Activated T-cell treated with anti-CD3 and anti-CD28 coated beads for 4 hours (primary cell): Measurements from ENCODE around the gene MAP2K7.
"Not testable (repeated sequence)": the region's sequence is repeated elsewhere in the genome, so short reads cannot be mapped to it uniquely, and the experiment has no call there.

ENCODE experiments used
- DNase-seq: peaks from one replicate; pipeline ENCODE4 v3.0.0-alpha.2; 2020

The MAP2K7 gene

GRCh38 chr19:7885818-7886217 is 17.9 kb upstream of the MAP2K7 start:
- no peak for DNase-seq

- DNase-seq, result no peak
Measured at GRCh38 chr19:7887408-7888144, 16.1 kb upstream of the MAP2K7 start.

- DNase-seq, result no peak
Measured at GRCh38 chr19:7888145-7888825, 15.4 kb upstream of the MAP2K7 start, which contains the start of gene LRRC8E. LRRC8E (plus strand) TSS chr19:7888510; CDS start chr19:7895604, 7,094 bp downstream.

DNA sequence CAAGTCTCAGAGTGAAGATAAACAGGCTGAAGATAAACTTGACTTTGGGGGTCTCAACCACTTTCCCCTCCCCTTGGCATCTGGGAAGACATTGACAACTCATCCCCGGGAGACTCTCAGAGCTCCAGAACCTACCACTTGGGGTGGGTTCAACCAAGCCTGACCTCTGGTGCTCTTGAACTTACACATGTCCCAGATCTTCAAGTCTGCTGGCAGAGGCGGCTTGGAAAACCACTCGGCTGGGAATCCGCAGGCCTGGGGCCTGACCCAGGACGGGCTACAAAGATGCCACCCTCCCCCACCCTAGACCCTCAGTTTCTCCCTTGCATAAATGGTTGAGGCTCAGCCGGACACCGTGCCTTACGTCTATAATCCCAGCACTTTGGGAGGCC is 14.9 kb upstream of the MAP2K7 start:
- DNase-seq, result no peak

DNA sequence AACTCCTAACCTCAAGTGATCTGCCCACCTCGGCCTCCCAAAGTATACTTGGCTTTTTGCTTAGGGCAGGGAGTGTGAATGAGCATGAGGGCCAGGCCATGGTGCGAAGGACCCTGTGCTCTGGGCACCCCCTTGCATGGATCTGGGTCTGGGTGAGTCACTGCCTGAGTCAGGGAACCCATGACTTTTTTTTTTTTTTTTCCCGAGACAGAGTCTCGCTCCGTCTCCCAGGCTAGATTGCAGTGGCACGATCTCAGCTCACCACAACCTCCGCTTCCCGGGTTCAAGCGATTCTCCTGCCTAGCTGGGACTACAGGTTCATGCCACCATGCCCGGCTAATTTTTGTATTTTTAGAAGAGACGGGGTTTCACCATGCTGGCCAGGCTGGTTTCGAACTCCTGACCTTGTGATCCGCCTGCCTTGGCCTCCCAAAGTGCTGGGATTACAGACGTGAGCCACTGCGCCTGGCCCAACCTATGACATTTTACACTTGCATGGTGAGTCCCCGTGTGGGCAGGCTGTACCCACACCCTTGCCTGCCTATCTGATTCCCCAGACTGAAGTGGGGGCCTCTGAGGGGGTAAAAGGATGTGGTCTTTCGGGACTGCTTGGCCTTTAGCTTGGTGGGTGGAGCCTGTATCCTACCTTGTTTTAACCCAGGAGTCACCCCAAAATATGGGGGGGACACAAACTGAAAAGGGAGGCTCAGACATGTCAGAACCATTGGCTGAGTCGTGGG is 10.1 kb upstream of the MAP2K7 start:
- not testable (repeated sequence) for DNase-seq

DNA sequence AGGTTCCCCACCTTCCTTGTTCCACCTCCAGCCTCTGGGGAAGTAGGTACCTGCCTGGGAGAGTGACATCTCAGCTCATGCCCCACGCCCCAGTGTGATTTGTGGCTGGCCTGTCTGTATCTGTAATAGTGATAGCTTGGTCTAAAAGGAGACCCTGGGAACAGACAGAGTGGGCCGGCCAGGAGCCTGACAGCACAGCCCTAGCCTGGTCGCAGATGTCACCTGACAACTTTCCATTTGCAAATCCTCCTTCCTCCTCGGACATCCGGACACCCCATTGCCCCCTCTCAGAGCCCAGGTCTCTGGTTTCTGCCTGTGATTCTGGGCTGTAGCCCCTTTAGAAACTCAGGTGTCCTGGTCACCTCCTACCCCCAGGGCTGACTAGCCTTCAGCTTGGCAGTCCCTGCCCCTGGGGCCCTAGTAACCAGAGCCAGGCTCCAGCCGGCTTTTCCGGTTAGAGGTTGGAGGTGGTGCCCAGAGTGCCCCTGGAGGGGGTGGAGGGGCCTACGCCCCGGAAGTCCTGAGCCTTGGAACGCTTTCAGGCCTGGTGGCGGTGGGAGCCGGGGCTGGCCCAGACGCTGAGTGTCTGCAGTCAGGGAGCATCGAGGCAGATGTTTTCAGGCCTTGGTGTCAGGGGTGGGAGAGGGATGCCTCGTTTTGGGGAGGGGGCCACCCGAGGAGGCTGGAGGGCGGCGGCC is 8.9 kb upstream of the MAP2K7 start:
- no peak for DNase-seq

- no peak for DNase-seq
Measured at GRCh38 chr19:7895565-7895964, 8.1 kb upstream of the MAP2K7 start.

DNA sequence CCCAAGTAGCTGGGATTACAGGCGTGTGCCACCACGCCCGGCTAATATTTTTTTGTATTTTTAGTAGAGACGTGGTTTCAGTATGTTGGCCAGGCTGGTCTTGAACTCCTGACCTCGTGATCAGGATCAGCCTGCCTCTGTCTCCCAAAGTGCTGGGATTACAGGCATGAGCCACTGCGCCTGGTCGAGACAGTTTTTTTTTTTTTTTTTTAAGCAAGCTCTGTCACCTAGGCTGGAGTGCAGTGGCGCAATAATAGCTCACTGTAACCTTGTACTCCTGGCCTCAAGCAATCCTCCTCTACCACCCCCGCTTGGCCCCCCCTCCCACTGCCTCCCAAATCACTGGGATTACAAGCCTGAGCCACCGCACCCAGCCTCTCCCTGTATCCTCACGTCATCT is 6.4 kb upstream of the MAP2K7 start:
- no peak for DNase-seq

DNA sequence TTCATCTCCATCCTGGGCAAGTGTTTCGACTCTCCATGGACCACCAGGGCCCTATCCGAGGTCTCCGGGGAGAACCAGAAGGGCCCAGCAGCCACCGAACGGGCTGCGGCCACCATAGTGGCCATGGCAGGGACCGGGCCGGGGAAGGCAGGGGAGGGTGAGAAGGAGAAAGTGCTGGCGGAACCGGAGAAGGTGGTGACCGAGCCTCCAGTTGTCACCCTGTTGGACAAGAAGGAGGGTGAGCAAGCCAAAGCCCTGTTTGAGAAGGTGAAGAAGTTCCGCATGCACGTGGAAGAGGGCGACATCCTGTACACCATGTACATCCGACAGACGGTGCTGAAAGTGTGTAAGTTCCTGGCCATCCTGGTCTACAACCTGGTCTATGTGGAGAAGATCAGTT is 4.7 kb upstream of the MAP2K7 start:
- DNase-seq, result no peak

GRCh38 chr19:7899751-7900378 is 3.8 kb upstream of the MAP2K7 start:
- DNase-seq, result no peak

DNA sequence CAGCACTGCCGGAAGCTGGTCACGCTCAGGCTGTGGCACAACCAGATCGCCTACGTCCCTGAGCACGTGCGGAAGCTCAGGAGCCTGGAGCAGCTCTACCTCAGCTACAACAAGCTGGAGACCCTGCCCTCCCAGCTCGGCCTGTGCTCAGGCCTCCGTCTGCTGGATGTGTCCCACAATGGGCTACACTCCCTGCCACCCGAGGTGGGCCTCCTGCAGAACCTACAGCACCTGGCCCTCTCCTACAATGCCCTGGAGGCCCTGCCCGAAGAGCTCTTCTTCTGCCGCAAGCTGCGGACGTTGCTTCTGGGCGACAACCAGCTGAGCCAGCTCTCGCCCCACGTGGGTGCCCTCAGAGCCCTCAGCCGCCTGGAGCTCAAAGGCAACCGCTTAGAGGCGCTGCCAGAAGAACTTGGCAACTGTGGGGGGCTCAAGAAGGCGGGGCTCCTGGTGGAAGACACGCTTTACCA is 3.2 kb upstream of the MAP2K7 start:
- no peak for DNase-seq

- no peak for DNase-seq
Measured at GRCh38 chr19:7900931-7901330, 2.7 kb upstream of the MAP2K7 start.

DNA sequence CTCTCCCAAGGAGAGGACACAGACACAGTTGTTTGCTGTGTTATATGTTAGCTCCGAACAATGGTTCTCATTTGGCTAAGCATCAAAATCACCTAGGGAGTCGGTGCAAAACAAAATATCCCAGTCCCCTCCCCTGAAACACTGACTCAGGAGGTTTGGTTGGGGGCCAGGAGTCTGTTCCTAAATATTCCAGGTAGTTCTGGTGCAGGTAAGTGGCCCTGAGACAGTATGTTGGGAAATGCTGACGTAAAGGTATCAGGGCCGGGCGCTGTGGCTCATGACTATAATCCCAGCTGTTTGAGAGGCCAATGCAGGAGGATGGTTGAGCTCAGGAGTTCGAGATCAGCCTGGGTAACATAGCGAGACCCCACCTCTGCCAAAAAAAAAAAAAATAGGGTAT is 2.3 kb upstream of the MAP2K7 start:
- DNase-seq, result no peak

GRCh38 chr19:7902796-7903243 is 857 bp upstream of the MAP2K7 start:
- no peak for DNase-seq

DNA sequence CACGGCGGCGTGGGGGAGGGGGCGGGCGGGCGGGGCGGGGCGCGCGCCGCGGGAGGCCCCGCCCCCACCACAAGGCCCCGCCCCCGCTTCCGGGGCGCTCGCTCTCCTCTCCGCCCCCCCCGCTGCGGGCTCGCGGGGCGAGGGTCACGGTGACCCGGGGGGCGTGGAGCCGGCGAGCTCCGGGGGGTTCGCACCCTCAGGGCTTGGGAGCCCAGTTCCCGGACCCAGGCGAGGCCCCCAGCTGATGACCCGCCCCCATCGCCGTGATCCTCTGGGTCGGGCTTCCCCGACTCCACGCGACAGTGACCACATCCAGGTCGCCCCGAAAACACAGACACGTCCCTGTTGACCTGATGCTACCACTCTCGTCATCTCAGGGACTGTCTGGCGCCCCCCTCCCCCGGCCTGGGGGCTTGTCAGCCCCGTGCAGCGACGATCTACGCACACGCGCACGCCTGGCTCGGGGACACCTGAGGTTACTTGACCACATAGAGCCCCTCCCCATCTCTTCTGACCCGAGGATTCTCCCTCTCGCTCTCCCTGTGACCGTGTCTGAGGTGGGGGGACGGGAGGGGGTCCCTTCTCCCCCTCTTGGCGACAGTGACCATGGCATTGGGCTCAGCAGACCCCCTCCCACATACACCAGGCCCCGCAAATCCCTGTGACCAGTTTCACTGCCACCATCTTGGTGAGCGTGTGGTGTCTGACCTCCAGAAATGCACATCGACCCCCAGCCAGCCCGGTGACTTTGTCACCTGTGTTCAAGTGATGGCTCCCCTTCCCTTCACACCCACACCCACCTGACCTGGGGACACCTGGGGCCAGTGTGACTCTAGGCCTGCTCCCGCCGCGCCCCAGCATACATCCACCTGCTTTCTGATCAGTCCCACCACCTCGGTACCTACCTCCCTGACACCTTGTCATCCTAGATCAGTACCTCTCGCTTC is 670 bp downstream of the MAP2K7 start:
- no peak for DNase-seq

GRCh38 chr19:7905268-7905667 is 1.6 kb downstream of the MAP2K7 start:
- DNase-seq, result no peak

DNA sequence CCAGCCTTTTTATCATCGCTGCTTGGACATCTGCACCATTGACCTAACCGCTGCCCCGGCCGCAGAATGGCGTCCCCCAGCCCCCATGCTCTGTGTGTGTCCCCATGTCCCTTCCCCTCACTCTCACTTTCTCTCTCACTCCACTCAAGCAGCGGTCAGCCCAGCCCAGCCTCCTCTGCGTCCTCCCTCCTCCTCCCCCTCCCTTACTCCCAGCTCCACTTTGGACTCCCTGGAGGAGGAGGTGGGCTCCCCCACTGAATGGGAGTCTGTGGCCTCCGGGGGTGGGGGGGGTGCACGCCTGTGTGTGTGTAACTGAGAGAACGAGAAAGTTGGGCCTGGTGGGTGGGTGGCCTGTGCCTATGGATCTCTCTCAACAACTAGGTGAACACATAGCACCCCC is 2.2 kb downstream of the MAP2K7 start:
- no peak for DNase-seq

- no peak for DNase-seq
Measured at GRCh38 chr19:7907122-7907521, 3.4 kb downstream of the MAP2K7 start.

DNA sequence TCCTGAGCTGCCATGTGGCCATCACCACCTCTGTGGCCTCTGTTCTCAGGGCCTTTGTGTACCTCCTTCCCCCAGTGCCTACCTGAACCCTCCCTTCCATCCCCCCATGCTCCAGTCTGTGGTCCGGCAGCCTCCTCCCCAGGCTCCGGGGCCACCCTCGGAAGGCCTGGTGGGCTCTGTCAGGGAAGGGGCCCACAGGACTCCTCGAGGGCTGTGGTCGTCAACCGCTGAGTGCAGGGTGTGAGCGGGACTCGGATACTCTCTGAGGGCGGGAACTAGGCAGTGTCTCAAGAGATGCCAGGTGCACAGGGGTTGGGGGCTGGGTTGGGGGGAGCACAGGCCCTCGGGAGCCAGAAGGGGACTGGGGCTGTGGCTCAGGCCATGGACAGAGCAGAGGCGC is 3.9 kb downstream of the MAP2K7 start:
- no peak for DNase-seq

GRCh38 chr19:7908078-7908699 is 4.5 kb downstream of the MAP2K7 start:
- no peak for DNase-seq
